ENCODE data around the gene SCYGR4.

DNA sequence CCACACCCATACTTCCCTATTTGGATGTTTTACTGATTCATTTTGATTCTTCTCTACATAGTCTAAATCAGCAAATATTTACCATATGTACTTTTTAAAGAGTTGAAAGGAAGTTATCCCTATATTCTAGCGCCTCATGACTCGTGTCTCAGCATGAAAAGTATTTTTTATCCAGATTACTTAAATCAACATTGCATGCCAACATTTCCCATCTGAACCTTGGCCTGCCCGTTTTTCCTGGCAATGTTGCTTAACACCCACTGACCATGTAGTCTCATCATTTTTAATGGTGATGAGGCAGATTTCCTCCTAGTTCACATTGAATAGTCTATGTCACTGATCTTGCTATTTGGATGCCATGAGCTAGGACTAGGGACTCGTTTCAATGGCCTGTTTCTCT is 36.1 kb downstream of the SCYGR4 start:
- TF ChIP-seq CTCF (IDR thresholded peaks at IDR 0.05), result no peak
- no peak for TF ChIP-seq SREBF2 (IDR thresholded peaks at IDR 0.05)
- no peak for TF ChIP-seq POLR2A (IDR thresholded peaks at IDR 0.05; ENCODE audit: low read length)
